IMR-90 (cell line): ENCODE measurements around the gene SIRT5. TPM values are rescaled to one million over a fixed set of nuclear protein-coding genes. Genes with fewer than 3 reads are reported as not detected.

Source experiments
- ATAC-seq: fragments of 200-7000 bp; cut with Tn5 transposase; 2 replicates; pipeline ENCODE4 v1.9.1; 2020; ENCODE audit warnings: low read depth, mild to moderate bottlenecking, moderate library complexity
- BruUV-seq: library from RNA; stranded (reverse); fragments of 400-500 nt; replicated peaks from 2 replicates; lab custom pipeline; 2021; lab: Mats Ljungman, UMichigan
- CTCF ChIA-PET: fragments of 300-600 bp; formaldehyde crosslinking; extraction: SDS; loops from one replicate; lab custom pipeline; 2021; ENCODE audit warnings: antibody characterized with exemption; lab: Yijun Ruan, JAX
- POLR2A ChIA-PET: fragments of 300-600 bp; sonication (Branson Sonifier 250); formaldehyde crosslinking; loops from one replicate; lab custom pipeline; 2022; ENCODE audit warnings: antibody characterized with exemption; ENCODE audit not compliant: unreplicated experiment; lab: Charles Lee
- DNase-seq: peaks from one replicate; pipeline ENCODE4 v3.0.0; 2013
- H2AFZ ChIP-seq: replicated peaks from 2 replicates; pipeline ENCODE3; 2013; ENCODE audit warnings: low read length, mild to moderate bottlenecking; ENCODE audit not compliant: poor library complexity
- H2AK5ac ChIP-seq: 2 replicates; pipeline ENCODE4 v1.6.1; 2013; ENCODE audit warnings: low read depth, low read length, inconsistent platforms
- H2AK9ac ChIP-seq: replicated peaks from 2 replicates; pipeline ENCODE3; 2013; ENCODE audit warnings: mild to moderate bottlenecking, low read depth, low read length, moderate library complexity; ENCODE audit not compliant: poor library complexity
- H2BK120ac ChIP-seq: 2 replicates; pipeline ENCODE4 v1.6.1; 2013; ENCODE audit warnings: low read depth, low read length, inconsistent platforms
- H2BK15ac ChIP-seq: 3 replicates; pipeline ENCODE4 v1.6.1; 2013; ENCODE audit warnings: low read depth, low read length, inconsistent platforms
- H2BK20ac ChIP-seq: 2 replicates; pipeline ENCODE4 v1.6.1; 2013; ENCODE audit warnings: low read depth, mild to moderate bottlenecking, inconsistent platforms, low read length, moderate library complexity
- H2BK5ac ChIP-seq: 2 replicates; pipeline ENCODE4 v1.6.1; 2013; ENCODE audit warnings: mild to moderate bottlenecking, low read depth, low read length, inconsistent platforms; ENCODE audit not compliant: poor library complexity, severe bottlenecking
- H3K14ac ChIP-seq: replicated peaks from 2 replicates; pipeline ENCODE4 v1.6.1; 2013; ENCODE audit warnings: low read depth, low read length, inconsistent platforms
- H3K18ac ChIP-seq: 2 replicates; pipeline ENCODE4 v1.6.1; 2013; ENCODE audit warnings: low read depth, low read length, control low read depth
- H3K23ac ChIP-seq: 2 replicates; pipeline ENCODE4 v1.6.1; 2013; ENCODE audit warnings: low read depth, low read length, inconsistent platforms
- H3K27ac ChIP-seq: 2 replicates; pipeline ENCODE4 v1.5.1; 2013; ENCODE audit warnings: mild to moderate bottlenecking, control low read depth, low read length; ENCODE audit not compliant: insufficient read depth
- H3K27me3 ChIP-seq: 2 replicates; pipeline ENCODE4 v1.6.1; 2013; ENCODE audit warnings: low read length; ENCODE audit not compliant: control insufficient read depth, insufficient read depth
- H3K36me3 ChIP-seq: 2 replicates; pipeline ENCODE4 v1.6.1; 2013; ENCODE audit warnings: low read length, mixed read lengths; ENCODE audit not compliant: control insufficient read depth, insufficient read depth
- H3K4ac ChIP-seq: 2 replicates; pipeline ENCODE4 v1.6.1; 2013; ENCODE audit warnings: low read depth, low read length, inconsistent platforms
- H3K4me1 ChIP-seq: 2 replicates; pipeline ENCODE4 v1.6.1; 2013; ENCODE audit warnings: low read length, mixed read lengths; ENCODE audit not compliant: control insufficient read depth, insufficient read depth
- H3K4me2 ChIP-seq: 2 replicates; pipeline ENCODE4 v1.6.1; 2013; ENCODE audit warnings: low read depth, mild to moderate bottlenecking, control low read depth, low read length, moderate library complexity
- H3K4me3 ChIP-seq: 2 replicates; pipeline ENCODE4 v1.5.1; 2013; ENCODE audit warnings: low read depth, mild to moderate bottlenecking, control low read depth, low read length, moderate library complexity; ENCODE audit not compliant: insufficient read depth
- H3K56ac ChIP-seq: 2 replicates; pipeline ENCODE4 v1.6.1; 2013; ENCODE audit warnings: low read length, inconsistent platforms; ENCODE audit not compliant: insufficient read depth; ENCODE audit errors: extremely low read depth
- H3K79me1 ChIP-seq, 2 experiments: 2 replicates each; pipeline ENCODE4 v1.6.1; 2013; ENCODE audit warnings: low read length in 2 of 2, inconsistent platforms in 1 of 2, low read depth in 1 of 2
- H3K9ac ChIP-seq: 2 replicates; pipeline ENCODE4 v1.6.1; 2013; ENCODE audit warnings: low read depth, low read length, control low read depth
- H3K9me1 ChIP-seq: 2 replicates; pipeline ENCODE4 v1.6.1; 2013; ENCODE audit warnings: low read length, inconsistent platforms; ENCODE audit not compliant: insufficient read depth
- H3K9me3 ChIP-seq: 2 replicates; pipeline ENCODE4 v1.6.1; 2013; ENCODE audit warnings: low read length; ENCODE audit not compliant: control insufficient read depth, insufficient read depth
- H4K20me1 ChIP-seq: 2 replicates; pipeline ENCODE4 v1.6.1; 2013; ENCODE audit warnings: low read length, inconsistent platforms; ENCODE audit not compliant: insufficient read depth
- H4K5ac ChIP-seq: 2 replicates; pipeline ENCODE4 v1.6.1; 2013; ENCODE audit warnings: mild to moderate bottlenecking, low read depth, low read length, control low read depth
- H4K8ac ChIP-seq, 2 experiments: 2 replicates each; pipeline ENCODE4 v1.6.1; 2013; ENCODE audit warnings: low read depth in 2 of 2, low read length in 2 of 2, control low read depth in 1 of 2, inconsistent platforms in 1 of 2
- H4K91ac ChIP-seq: 2 replicates; pipeline ENCODE4 v1.6.1; 2013; ENCODE audit warnings: low read depth, low read length, inconsistent platforms; ENCODE audit not compliant: insufficient read depth
- BHLHE40 ChIP-seq: fragments of 150-350 bp; IDR thresholded peaks from 2 replicates; pipeline ENCODE4 v1.6.1; 2016; ENCODE audit warnings: mild to moderate bottlenecking, low read depth, low read length
- CEBPB ChIP-seq: IDR thresholded peaks from 2 replicates; pipeline ENCODE4 v1.6.1; 2012; ENCODE audit warnings: low read depth, low read length, improper control_type of control experiment
- CHD1 ChIP-seq: IDR thresholded peaks from 2 replicates; pipeline ENCODE4 v1.6.1; 2012; ENCODE audit warnings: low read depth, low read length, improper control_type of control experiment
- FOS ChIP-seq: fragments of 150-350 bp; IDR thresholded peaks from 2 replicates; pipeline ENCODE4 v1.6.1; 2016; ENCODE audit warnings: low read depth, low read length
- MAFK ChIP-seq: IDR thresholded peaks from 2 replicates; pipeline ENCODE4 v1.6.1; 2012; ENCODE audit warnings: low read depth, low read length, improper control_type of control experiment
- MAZ ChIP-seq: IDR thresholded peaks from 2 replicates; pipeline ENCODE4 v1.6.1; 2012; ENCODE audit warnings: low read depth, mild to moderate bottlenecking, low read length, improper control_type of control experiment, moderate library complexity, borderline replicate concordance
- MXI1 ChIP-seq: IDR thresholded peaks from 2 replicates; pipeline ENCODE4 v1.6.1; 2012; ENCODE audit warnings: low read depth, mild to moderate bottlenecking, low read length, moderate library complexity, borderline replicate concordance
- NFE2L2 ChIP-seq: fragments of 150-350 bp; IDR thresholded peaks from 2 replicates; pipeline ENCODE4 v1.6.1; 2016; ENCODE audit warnings: low read depth, mild to moderate bottlenecking, low read length
- POLR2A ChIP-seq: IDR thresholded peaks from 2 replicates; pipeline ENCODE4 v1.6.1; 2012; ENCODE audit warnings: mild to moderate bottlenecking, low read depth, low read length
- RAD21 ChIP-seq: IDR thresholded peaks from 2 replicates; pipeline ENCODE4 v1.6.1; 2012; ENCODE audit warnings: low read length, improper control_type of control experiment
- RCOR1 ChIP-seq: IDR thresholded peaks from 2 replicates; pipeline ENCODE4 v1.6.1; 2012; ENCODE audit warnings: mild to moderate bottlenecking, low read length, improper control_type of control experiment; ENCODE audit not compliant: insufficient replicate concordance
- RFX5 ChIP-seq: IDR thresholded peaks from 2 replicates; pipeline ENCODE4 v1.8.0; 2012; ENCODE audit warnings: low read depth, mild to moderate bottlenecking, low read length, moderate library complexity
- SMC3 ChIP-seq: fragments of 150-350 bp; IDR thresholded peaks from 2 replicates; pipeline ENCODE4 v1.6.1; 2016; ENCODE audit warnings: low read depth, mild to moderate bottlenecking, antibody characterized with exemption, low read length, moderate library complexity
- WGBS, 2 experiments: methylation state at CpG; one replicate each; pipeline versions ENCODE4 v1.1.5 to v1.1.7; 2013; ENCODE audit warnings: missing lambda C conversion rate in 2 of 2; ENCODE audit not compliant: insufficient read length in 1 of 2; ENCODE audit errors: extremely low coverage in 2 of 2; 5-methylcytosine and 5-hydroxymethylcytosine counted together
- dilution Hi-C: fragments of 300-500 bp; cut with HindIII; formaldehyde crosslinking; loops from one replicate; pipeline ENCODE4 v1.14.3; 2018; ENCODE audit warnings: low sequenced_read_pairs; ENCODE audit not compliant: unreplicated experiment
- in situ Hi-C: fragments of 300-500 bp; cut with MboI; formaldehyde crosslinking; loops from 3 replicates; pipeline ENCODE4 v1.14.3; 2019; ENCODE audit warnings: low sequenced_read_pairs, inconsistent platforms, mixed read lengths
- intact Hi-C: fragments of 100-400 bp; cut with micrococcal nuclease; formaldehyde crosslinking; loops from 2 replicates; pipeline ENCODE4 v1.10.0; 2022
- polyA plus RNA-seq, 3 experiments: library from polyadenylated mRNA; depleted of rRNA; stranded (reverse); fragments of >200 nt; gene quantifications; 2 replicates each; pipeline ENCODE4 v1.2.3, GENCODE V29; 2012; ENCODE audit warnings: low replicate concordance in 1 of 3
- total RNA-seq: library from RNA; depleted of rRNA; stranded (reverse); fragments of >200 nt; gene quantifications from 2 replicates; pipeline ENCODE4 v1.2.3, GENCODE V29; 2012
- TF ChIP-seq, protein P1 (sequence below): conservative IDR thresholded peaks from 2 replicates; pipeline ENCODE4 v1.5.1; 2012; ENCODE audit warnings: mild to moderate bottlenecking, low read depth, low read length, improper control_type of control experiment
- TF ChIP-seq, protein P2 (sequence below): fragments of 150-350 bp; IDR thresholded peaks from 2 replicates; pipeline ENCODE4 v1.6.1; 2016; ENCODE audit warnings: low read depth, mild to moderate bottlenecking, low read length, moderate library complexity, borderline replicate concordance
- TF ChIP-seq, protein P3 (sequence below): fragments of 150-350 bp; IDR thresholded peaks from 2 replicates; pipeline ENCODE4 v1.6.1; 2017; ENCODE audit warnings: mild to moderate bottlenecking, antibody characterized with exemption, low read length, low read depth

Gene SIRT5
- total and polyA plus RNA-seq, 2 of the 4 experiments (the other 2 are of a cell fraction): 4.7 to 5.2 TPM

DNA sequence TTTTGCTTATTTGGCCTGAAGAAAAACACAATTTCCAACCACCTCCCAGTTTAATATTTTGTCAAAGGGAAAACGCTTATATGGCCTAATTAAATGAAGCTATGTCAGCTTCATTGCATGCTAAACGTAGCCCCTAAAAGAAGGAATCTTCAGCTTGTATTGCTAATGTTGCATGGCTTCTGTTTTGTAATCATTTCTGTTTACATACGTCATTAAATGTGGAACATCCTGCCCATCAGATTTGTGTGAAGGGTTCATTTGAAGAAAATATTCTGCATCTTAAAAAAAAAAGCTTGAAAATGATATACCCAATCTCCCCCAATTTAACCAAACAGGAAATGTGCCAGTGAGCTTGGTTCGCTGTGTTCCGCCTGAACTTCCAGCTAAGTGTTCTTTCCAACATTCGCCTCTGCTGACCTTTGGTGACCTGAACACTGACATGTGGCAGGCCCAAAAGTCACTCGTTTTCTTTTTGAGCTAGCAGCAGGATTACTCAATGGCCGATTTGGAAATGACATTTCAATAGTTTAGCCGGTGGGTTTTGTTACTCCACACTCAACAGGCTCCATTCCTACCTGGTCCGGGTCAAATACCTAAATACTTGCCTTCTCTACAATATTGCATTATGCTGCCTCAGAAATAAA lies 12.7 kb upstream of the SIRT5 start:
- Histone ChIP-seq H3K9me1 (no peaks in the 10 kb centered on the region), H2AK5ac (no peak overlapping the region), H4K8ac (no peak overlapping the region), H3K9me3 (no peaks in the 10 kb centered on the region), H2BK120ac (no peak overlapping the region), H3K4me1 (no peaks in the 10 kb centered on the region), H3K4me3 (no peak overlapping the region), H2AK9ac (no peak overlapping the region), H4K91ac (no peak overlapping the region), H4K20me1 (no peaks in the 10 kb centered on the region), H2BK20ac (no peak overlapping the region), H4K5ac (no peak overlapping the region), H2BK15ac (no peak overlapping the region), H3K23ac (no peak overlapping the region), H3K4me2 (no peak overlapping the region), H3K56ac (no peak overlapping the region), H3K14ac (no peak overlapping the region), H2AFZ (no peak overlapping the region), H3K27ac (no peak overlapping the region), H3K36me3 (no peaks in the 10 kb centered on the region), H3K27me3 (peaks cover 15% of the 10 kb centered on the region), H3K9ac (no peak overlapping the region), H2BK5ac (no peak overlapping the region), H3K79me1 (no peaks in the 10 kb centered on the region), H3K18ac (no peak overlapping the region), H3K4ac (no peak overlapping the region)
- ChIA-PET POLR2A (no interaction called here), CTCF (interaction anchor here (0.6 to 1.0 kb wide), 2 partner anchors 32 to 184 kb away, joined by 3 to 5 read pairs; no protein-coding TSS in a partner anchor)
- WGBS, 2 experiments: 73% methylated on average over 3 of the region's 10 CpGs; no CpG with 5 or more reads in 1 of the 2 experiments
- DNase-seq: no peak
- in situ Hi-C loops (no loop called here), dilution Hi-C loops (no loop called here), intact Hi-C loops (no loop called here)
- no peak for ATAC-seq
- TF ChIP-seq RFX5: no peak
- TF ChIP-seq MAZ: no peak
- TF ChIP-seq CEBPB: no peak
- TF ChIP-seq FOS: no peak
- TF ChIP-seq RAD21: no peak
- TF ChIP-seq BHLHE40: no peak
- no peak for TF ChIP-seq MAFK
- no peak for TF ChIP-seq SMC3
- TF ChIP-seq, protein P1, sequence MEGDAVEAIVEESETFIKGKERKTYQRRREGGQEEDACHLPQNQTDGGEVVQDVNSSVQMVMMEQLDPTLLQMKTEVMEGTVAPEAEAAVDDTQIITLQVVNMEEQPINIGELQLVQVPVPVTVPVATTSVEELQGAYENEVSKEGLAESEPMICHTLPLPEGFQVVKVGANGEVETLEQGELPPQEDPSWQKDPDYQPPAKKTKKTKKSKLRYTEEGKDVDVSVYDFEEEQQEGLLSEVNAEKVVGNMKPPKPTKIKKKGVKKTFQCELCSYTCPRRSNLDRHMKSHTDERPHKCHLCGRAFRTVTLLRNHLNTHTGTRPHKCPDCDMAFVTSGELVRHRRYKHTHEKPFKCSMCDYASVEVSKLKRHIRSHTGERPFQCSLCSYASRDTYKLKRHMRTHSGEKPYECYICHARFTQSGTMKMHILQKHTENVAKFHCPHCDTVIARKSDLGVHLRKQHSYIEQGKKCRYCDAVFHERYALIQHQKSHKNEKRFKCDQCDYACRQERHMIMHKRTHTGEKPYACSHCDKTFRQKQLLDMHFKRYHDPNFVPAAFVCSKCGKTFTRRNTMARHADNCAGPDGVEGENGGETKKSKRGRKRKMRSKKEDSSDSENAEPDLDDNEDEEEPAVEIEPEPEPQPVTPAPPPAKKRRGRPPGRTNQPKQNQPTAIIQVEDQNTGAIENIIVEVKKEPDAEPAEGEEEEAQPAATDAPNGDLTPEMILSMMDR: no peak
- no peak for TF ChIP-seq RCOR1
- no peak for TF ChIP-seq NFE2L2
- TF ChIP-seq POLR2A: no peak
- TF ChIP-seq, protein P2, sequence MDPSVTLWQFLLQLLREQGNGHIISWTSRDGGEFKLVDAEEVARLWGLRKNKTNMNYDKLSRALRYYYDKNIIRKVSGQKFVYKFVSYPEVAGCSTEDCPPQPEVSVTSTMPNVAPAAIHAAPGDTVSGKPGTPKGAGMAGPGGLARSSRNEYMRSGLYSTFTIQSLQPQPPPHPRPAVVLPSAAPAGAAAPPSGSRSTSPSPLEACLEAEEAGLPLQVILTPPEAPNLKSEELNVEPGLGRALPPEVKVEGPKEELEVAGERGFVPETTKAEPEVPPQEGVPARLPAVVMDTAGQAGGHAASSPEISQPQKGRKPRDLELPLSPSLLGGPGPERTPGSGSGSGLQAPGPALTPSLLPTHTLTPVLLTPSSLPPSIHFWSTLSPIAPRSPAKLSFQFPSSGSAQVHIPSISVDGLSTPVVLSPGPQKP: no peak
- TF ChIP-seq, protein P3, sequence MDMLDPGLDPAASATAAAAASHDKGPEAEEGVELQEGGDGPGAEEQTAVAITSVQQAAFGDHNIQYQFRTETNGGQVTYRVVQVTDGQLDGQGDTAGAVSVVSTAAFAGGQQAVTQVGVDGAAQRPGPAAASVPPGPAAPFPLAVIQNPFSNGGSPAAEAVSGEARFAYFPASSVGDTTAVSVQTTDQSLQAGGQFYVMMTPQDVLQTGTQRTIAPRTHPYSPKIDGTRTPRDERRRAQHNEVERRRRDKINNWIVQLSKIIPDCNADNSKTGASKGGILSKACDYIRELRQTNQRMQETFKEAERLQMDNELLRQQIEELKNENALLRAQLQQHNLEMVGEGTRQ: no peak
- no peak for TF ChIP-seq MXI1
- no peak for TF ChIP-seq CHD1
- no TSS peak for BruUV-seq
